H54 (cell line): ENCODE measurements around the gene IL6ST.
"Not testable (repeated sequence)": the region's sequence is repeated elsewhere in the genome, so short reads cannot be mapped to it uniquely, and the experiment has no call there.

Source experiments
- DNase-seq: peaks from one replicate; pipeline ENCODE4 v3.0.0; 2011; ENCODE audit warnings: low spot score, mixed read lengths; ENCODE audit not compliant: insufficient read length
- FAIRE-seq: peaks from 3 replicates; lab custom pipeline; 2011; peaks lifted over from hg19 to GRCh38; lab: Jason Lieb, UNC
- POLR2A ChIP-seq: IDR thresholded peaks from 2 replicates; pipeline ENCODE4 v1.6.1; 2011; ENCODE audit warnings: low read depth, mild to moderate bottlenecking, low read length

IL6ST gene

GRCh38 chr5:55994495-55994997, at the start of gene IL6ST:
Gene IL6ST (minus strand): TSS chr5:55994963. CDS start chr5:55976278, 18,685 bp downstream.
- TF ChIP-seq POLR2A, result peak; percentile 71
- DNase-seq, result peak; percentile 40
- peak; percentile 55 for FAIRE-seq

GRCh38 chr5:56039985-56040384, 45.2 kb upstream of the IL6ST start:
- FAIRE-seq (no peak), DNase-seq (no peak)
- TF ChIP-seq POLR2A, result no peak

GRCh38 chr5:56038206-56038605, 43.4 kb upstream of the IL6ST start:
- not testable (repeated sequence) for DNase-seq

GRCh38 chr5:56037531-56038010, 42.8 kb upstream of the IL6ST start:
- TF ChIP-seq POLR2A, result no peak
- no peak for FAIRE-seq
- no peak for DNase-seq

More at GRCh38 chr5:56038206-56038605, 43.4 kb upstream of the IL6ST start:
- not testable (repeated sequence) for FAIRE-seq

- FAIRE-seq, DNase-seq: not testable (repeated sequence)
These were observed 40.6 kb upstream of the IL6ST start for GRCh38 chr5:56035394-56035793.

- FAIRE-seq, DNase-seq: not testable (repeated sequence)
These were observed 35.3 kb upstream of the IL6ST start for GRCh38 chr5:56029871-56030630.

- FAIRE-seq (no peak), DNase-seq (no peak)
- TF ChIP-seq POLR2A, result no peak
These were observed 34.7 kb upstream of the IL6ST start for GRCh38 chr5:56029457-56029856.

- no peak for TF ChIP-seq POLR2A
- FAIRE-seq, result no peak
- no peak for DNase-seq
These were observed 33.9 kb upstream of the IL6ST start for GRCh38 chr5:56028708-56029107.

- TF ChIP-seq POLR2A, result no peak
- peak; percentile 78 for FAIRE-seq
- DNase-seq, result peak; percentile 54
These were observed 32.1 kb upstream of the IL6ST start for GRCh38 chr5:56026863-56027300.

GRCh38 chr5:56025151-56025885, 30.6 kb upstream of the IL6ST start:
- TF ChIP-seq POLR2A, result no peak
- DNase-seq, result no peak
- no peak for FAIRE-seq

- DNase-seq (no peak), FAIRE-seq (no peak)
- TF ChIP-seq POLR2A, result no peak
These were observed 30.0 kb upstream of the IL6ST start for GRCh38 chr5:56024810-56025150.

- DNase-seq (no peak), FAIRE-seq (no peak)
- no peak for TF ChIP-seq POLR2A
These were observed 28.5 kb upstream of the IL6ST start for GRCh38 chr5:56023296-56023695.

GRCh38 chr5:56019306-56020272, 24.8 kb upstream of the IL6ST start:
- TF ChIP-seq POLR2A, result no peak
- DNase-seq (no peak), FAIRE-seq (no peak)

GRCh38 chr5:56018832-56019231, 24.1 kb upstream of the IL6ST start:
- DNase-seq (no peak), FAIRE-seq (no peak)
- no peak for TF ChIP-seq POLR2A

- DNase-seq, FAIRE-seq: not testable (repeated sequence)
These were observed 19.9 kb upstream of the IL6ST start for GRCh38 chr5:56014701-56015100.

- not testable (repeated sequence) for FAIRE-seq, DNase-seq
These were observed 19.2 kb upstream of the IL6ST start for GRCh38 chr5:56013939-56014338.
